ENCODE measurements around the gene CDO1.

DNA sequence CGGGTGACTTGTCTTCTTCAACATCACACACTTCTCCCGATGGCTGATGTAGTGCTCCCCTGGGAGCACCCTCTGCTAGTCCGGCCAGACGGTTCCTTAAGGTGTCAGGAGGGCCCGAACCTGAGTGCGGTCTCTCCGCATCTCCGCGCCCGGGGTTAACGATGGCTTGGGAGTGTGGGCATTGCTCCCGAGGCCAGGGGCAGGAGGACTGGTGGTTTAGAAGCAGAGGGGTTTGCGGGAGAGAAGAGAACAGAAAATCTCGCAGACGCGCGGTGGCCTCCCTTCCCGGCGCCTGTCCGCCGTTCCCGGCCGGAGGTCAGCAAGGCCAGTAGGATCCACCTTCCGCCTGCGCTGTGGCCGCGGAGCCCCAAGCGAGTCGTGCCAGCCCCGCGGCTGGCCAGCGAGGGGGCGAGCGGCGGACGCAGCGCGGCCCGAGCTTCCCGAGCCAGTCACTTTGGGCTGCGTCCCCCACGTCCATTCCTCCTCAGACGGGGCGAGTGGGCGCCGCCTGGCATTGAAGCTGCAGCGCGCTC is 700 bp downstream of the CDO1 start:
- no peak for TF ChIP-seq POLR2A (IDR thresholded peaks at IDR 0.05; ENCODE audit: low read length)
- TF ChIP-seq GATA1 (IDR thresholded peaks at IDR 0.05; ENCODE audit: low read depth, low read length): no peak
